Ascending aorta (tissue), 2 donors: Measurements from ENCODE around the gene MPEG1. TPM values are rescaled to one million over a fixed set of nuclear protein-coding genes. Genes with fewer than 3 reads are reported as not detected.

ENCODE experiments used
- DNase-seq, 2 donors: peaks; one replicate each; pipeline ENCODE4 v3.0.0-alpha.2; 2019; ENCODE audit warnings: low spot score in 2 of 2
- H3K27ac ChIP-seq, 2 donors: fragments of 200-600 bp; sonication (generic); one replicate each; pipeline ENCODE4 v1.5.1; 2016 to 2017; ENCODE audit warnings: mild to moderate bottlenecking in 1 of 2
- H3K27me3 ChIP-seq: fragments of 200-600 bp; sonication (generic); one replicate; pipeline ENCODE4 v1.5.1; 2017
- H3K36me3 ChIP-seq, 2 donors: fragments of 200-600 bp; sonication (generic); one replicate each; pipeline ENCODE4 v1.5.1; 2016
- H3K4me1 ChIP-seq, 2 donors: fragments of 200-600 bp; sonication (generic); one replicate each; pipeline ENCODE4 v1.5.1; 2016 to 2017; ENCODE audit warnings: mild to moderate bottlenecking in 1 of 2
- H3K4me3 ChIP-seq, 2 donors: fragments of 200-600 bp; sonication (generic); one replicate each; pipeline ENCODE4 v1.5.1; 2016 to 2017; ENCODE audit warnings: mild to moderate bottlenecking in 1 of 2
- H3K9me3 ChIP-seq, 2 donors: fragments of 200-600 bp; sonication (generic); one replicate each; pipeline ENCODE4 v1.5.1; 2016
- CTCF ChIP-seq, 3 experiments: fragments of 200-600 bp in 2 of 3; fragments of 450-650 bp in 1 of 3; sonication (generic) in 2 of 3; IDR thresholded peaks; one replicate each; pipeline ENCODE4 v1.5.1; 2016 to 2019; ENCODE audit warnings: antibody characterized with exemption in 3 of 3, mild to moderate bottlenecking in 1 of 3, moderate library complexity in 1 of 3
- intact Hi-C: fragments of 100-400 bp; cut with DNase I; formaldehyde crosslinking; loops from one replicate; pipeline ENCODE4 v1.15.1; 2023
- total RNA-seq: library from RNA; depleted of rRNA; stranded (reverse); fragments of >200 nt; gene quantifications from one replicate; pipeline ENCODE4 v1.1.0, GENCODE V29; 2016

The MPEG1 gene
- total RNA-seq, 1 donor from 2014 or later: 14.5 TPM

- intact Hi-C loops: no loop called here
- Histone ChIP-seq H3K4me1 (no peaks in the 10 kb centered on the region), H3K27ac (no peak overlapping the region), H3K36me3 (peaks cover 0 to 7% of the 10 kb centered on the region in 2 donors), H3K4me3 (no peak overlapping the region), H3K27me3 (no peaks in the 10 kb centered on the region), H3K9me3 (no peaks in the 10 kb centered on the region)
- no peak for TF ChIP-seq CTCF (IDR thresholded peaks at IDR 0.05)
- DNase-seq: no peak
These were observed 27.9 kb downstream of the MPEG1 start for GRCh38 chr11:59184691-59185339.

GRCh38 chr11:59183771-59184170 is 29.0 kb downstream of the MPEG1 start:
- Histone ChIP-seq H3K9me3 (no peaks in the 10 kb centered on the region), H3K27ac (no peak overlapping the region), H3K4me3 (no peak overlapping the region), H3K27me3 (no peaks in the 10 kb centered on the region), H3K4me1 (no peaks in the 10 kb centered on the region), H3K36me3 (peaks cover 0 to 7% of the 10 kb centered on the region in 2 donors)
- no peak for TF ChIP-seq CTCF (IDR thresholded peaks at IDR 0.05)
- intact Hi-C loops: no loop called here
- DNase-seq: no peak

GRCh38 chr11:59182457-59183151 is 30.1 kb downstream of the MPEG1 start:
- no peak overlapping the region for H3K27ac ChIP-seq
- no peaks in the 10 kb centered on the region for H3K9me3 ChIP-seq
- H3K36me3 ChIP-seq: peaks cover 0 to 7% of the 10 kb centered on the region in 2 donors
- TF ChIP-seq CTCF (IDR thresholded peaks at IDR 0.05): no peak
- no peak overlapping the region for H3K4me3 ChIP-seq
- no peaks in the 10 kb centered on the region for H3K27me3 ChIP-seq
- no peak for DNase-seq
- intact Hi-C loops: no loop called here
- no peaks in the 10 kb centered on the region for H3K4me1 ChIP-seq

GRCh38 chr11:59181746-59182456 is 30.8 kb downstream of the MPEG1 start:
- no peaks in the 10 kb centered on the region for H3K27me3 ChIP-seq
- peaks cover 0 to 7% of the 10 kb centered on the region in 2 donors for H3K36me3 ChIP-seq
- no peak overlapping the region for H3K27ac ChIP-seq
- no peaks in the 10 kb centered on the region for H3K9me3 ChIP-seq
- no peaks in the 10 kb centered on the region for H3K4me1 ChIP-seq
- no peak for TF ChIP-seq CTCF (IDR thresholded peaks at IDR 0.05)
- no peak for DNase-seq
- intact Hi-C loops: no loop called here
- H3K4me3 ChIP-seq: no peak overlapping the region

GRCh38 chr11:59180907-59181306 is 31.8 kb downstream of the MPEG1 start:
- H3K27ac ChIP-seq: no peak overlapping the region

More at GRCh38 chr11:59180907-59181306, 31.8 kb downstream of the MPEG1 start:
- TF ChIP-seq CTCF (IDR thresholded peaks at IDR 0.05): no peak
- peaks cover 0 to 7% of the 10 kb centered on the region in 2 donors for H3K36me3 ChIP-seq
- no peak for DNase-seq
- no peak overlapping the region for H3K4me3 ChIP-seq
- H3K27me3 ChIP-seq: no peaks in the 10 kb centered on the region
- intact Hi-C loops: no loop called here
- no peaks in the 10 kb centered on the region for H3K9me3 ChIP-seq
- no peaks in the 10 kb centered on the region for H3K4me1 ChIP-seq
